Measurements from ENCODE around the gene RND3.

RND3 gene

DNA sequence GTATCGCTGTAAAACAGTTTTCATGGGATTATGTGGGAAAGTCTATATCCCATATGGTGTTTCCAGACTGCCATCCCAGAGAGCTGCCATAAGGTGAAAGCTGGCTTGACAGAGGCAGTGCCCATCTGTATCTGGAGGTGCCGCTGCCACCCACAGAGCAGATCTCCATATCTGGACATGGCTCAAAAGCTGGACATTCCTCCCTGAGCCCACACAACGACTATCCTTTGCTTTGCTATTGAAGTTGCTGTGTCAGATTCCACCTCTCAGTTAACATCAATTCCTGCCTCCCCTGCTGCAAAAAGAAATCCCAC, 55.2 kb downstream of the RND3 start:
- DNase-seq: no peak

DNA sequence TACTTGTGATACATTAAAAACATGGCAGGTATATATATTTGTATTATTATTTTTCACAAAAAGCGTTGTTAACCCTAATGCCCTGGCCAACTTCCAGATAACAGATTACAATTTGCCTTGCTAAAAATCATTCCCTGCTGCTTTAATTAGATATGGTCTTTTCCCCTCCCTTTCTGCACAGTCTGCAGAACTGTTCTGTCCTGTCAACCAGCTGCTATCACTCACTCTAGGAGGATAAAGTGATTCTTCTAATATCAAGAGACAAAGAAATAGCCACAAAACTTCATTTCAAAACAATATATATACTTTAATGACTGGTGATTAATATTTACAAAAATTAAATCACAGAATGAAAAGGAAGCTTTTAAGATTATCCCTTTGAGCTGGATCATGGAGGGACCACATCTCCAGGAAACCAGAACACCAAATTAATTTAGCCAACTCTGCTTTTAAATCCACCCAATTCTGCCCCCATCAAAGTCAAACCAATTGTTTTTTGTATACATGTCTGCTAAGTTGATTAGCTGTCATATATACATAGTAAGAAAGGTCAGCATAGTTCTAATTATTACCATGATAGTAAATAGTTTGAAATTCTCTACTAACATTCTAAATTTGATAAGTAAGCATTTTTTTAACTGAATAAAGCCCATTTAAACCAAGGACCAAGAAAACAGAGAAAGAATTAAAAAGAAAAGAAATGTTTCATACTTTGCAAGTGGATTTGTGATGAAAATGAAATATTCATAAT, 55.7 kb downstream of the RND3 start:
- no peak for DNase-seq

DNA sequence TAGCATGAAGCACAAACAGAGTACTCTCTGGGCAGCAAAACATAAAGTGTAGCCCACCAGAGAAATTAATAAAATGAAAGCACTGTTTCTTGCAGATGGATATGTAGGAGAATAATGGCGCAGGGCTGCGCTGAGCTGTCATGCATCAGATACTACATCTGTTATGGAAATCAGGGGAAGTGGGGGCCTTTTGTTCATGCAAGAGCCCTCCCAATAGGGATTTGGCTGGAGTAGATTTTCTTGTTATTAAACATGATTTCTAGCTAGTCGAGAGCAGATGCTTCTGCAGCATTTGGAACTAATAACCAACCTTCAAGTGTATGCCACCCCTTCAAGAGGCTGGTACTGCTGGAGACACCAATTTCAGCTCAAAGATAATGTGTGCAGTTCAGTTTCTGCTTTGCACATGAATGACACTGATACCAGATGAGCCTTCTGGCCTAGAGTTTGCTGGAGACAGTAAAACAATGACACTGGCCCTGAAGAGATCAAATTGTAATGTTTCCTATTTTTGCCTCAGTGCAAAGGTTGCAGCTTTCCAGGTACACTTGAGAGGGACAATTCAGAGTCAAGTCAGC, 58.0 kb downstream of the RND3 start:
- peak; percentile 94 for DNase-seq

DNA sequence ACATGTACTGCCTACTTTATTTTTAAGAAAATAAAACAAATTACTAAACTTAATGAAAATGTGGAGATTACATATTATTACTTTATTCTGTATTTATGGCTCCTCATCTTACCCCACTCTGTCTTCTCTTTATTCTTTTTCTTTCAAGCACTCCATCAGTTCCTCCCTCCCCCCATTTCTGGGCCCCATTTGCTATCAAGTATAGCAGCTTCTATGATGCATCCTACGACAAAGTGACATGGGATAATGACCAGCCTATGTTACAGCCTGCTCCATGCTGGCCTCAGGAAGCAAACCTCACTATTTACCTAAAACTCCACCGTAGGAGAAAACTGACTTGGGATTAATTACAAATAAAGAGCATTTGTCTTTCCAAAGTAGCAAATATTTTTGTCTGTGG, 58.8 kb downstream of the RND3 start:
- peak; percentile 83 for DNase-seq

DNA sequence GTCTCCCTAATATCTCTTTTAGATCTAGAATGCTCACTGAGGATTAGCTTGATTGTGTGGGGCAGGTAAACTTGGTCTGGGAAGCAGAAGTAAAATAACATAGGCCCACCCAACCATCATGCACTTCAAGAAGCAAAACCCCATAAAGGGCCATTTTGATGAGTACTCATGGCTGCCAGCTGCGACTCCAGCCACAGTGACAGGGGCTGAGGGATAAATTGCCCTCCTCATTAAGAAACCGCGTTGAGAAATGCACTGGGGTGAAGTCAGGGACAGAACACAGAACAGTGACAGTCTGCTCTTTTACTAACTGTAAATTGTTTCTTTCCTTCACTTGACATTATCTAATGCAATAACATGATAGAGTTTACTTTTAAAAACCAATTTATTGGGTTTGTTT, 60.2 kb downstream of the RND3 start:
- DNase-seq: peak; percentile 82

DNA sequence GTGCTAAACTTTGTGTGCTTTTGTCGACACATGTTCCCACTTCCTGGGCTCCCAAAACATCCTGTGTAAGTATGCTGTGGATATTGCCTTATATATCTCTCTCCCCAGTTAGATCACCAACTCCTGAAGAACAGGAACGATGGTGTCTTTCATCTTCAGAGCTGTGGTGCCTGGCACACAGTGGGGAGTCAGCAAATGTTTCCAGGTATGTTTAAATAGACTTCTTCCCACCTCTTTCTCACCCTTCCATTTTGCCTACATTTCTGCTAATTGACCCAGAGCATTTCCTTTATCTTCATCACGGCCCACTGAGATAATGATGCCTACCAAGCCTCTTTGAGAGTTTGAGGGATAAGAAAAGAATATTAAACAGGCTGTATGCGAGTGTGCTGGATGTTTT, 60.7 kb downstream of the RND3 start:
- DNase-seq: no peak

DNA sequence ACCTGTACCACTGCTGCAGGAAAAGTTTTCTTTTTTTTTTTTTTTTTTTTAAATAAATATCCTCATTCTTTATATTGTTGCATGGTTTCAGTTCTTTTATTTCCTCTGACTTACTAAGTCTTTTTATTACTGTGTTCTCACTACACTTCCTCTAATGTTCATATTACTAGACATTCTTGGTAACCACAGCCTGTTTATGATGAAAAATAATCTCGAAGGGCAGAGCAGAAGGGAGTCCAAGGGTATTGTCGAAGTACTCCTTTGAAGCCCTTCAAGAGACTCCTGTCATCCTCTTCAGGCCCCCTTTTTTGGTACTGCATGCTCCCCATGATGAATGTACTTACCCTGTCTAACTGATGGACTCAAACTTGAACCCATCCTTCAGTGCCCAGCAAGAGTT, 61.2 kb downstream of the RND3 start:
- peak; percentile 35 for DNase-seq

DNA sequence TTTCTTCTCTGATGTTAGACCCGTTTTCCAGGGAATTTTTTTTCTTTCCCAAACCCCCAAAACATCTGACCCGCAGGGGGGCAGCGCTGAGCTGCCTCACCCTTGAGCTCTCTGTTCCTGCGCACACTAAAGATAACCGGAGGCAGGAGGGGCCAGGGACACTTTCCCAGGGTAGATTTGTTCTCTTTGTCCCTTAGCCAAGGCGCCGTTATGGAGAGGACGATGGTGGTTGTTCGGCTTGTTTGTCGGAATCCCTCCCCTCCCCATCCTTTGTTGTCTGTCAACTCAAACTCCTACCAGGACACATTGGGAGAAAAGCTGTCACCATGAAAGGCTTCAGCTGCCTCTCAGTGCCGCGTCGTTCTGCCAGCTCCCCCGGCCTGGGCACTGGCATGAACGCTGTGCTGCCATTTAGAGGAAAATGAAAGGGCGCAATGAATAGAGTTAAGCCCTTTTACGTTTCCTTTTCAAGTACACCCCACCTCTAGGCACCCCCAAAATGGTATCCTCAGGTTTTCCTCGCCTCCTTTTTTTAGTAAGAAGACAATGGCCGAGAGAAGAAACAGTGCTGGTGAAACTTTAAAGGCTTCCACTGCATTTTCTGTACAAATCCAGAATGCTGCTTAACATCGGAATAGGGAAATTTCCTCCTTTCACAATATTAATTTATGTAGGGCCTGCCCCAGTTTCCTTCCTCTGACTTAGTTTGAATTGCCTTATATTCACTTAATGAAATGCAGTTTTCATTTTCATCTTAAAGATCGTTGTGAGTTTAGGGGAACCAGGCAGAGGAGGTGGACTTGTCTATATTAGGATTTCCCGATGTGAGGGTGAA, 62.1 kb downstream of the RND3 start:
- DNase-seq: no peak

DNA sequence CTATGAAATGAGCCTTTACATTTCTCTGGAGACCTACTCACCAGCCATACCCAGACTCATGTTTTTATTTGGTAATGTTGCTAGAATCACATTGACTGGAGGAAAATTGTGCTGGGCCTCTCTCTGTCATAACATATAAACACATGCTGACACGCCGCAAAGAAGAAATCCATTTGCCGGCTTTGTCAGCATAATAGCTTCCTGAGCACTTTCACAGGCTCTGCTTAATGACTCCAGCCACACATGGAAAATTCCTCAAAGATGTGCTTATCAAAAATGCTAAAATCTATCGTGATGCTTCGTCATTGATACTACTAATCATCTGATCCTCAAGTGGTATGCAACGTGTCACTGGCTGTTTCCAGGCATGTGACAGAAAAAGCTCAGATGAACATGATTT, 63.1 kb downstream of the RND3 start:
- DNase-seq: no peak

DNA sequence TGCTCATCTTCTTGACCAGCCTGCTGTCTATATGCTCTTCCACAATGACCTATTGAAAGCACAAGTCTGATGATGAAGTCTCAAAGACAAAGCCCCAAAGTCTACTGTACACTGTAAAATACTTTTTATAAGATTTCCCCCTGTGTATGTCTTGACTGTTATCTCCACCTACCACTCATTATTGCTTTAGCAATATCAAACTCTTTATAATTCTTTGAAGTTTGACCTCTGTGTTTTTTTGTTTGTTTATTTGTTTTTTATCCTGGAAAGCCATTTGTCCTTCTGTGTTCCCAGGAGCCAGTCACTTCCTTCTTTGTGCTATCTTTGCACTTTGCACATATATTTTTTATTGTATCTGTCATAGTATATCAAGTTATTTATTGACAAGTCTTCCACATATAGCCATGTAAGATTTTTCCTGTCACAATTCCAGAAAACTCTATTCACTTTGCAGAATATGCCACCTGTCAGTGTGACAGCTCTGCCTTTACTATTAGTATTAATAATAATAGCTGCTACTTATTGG, 66.3 kb downstream of the RND3 start:
- no peak for DNase-seq

DNA sequence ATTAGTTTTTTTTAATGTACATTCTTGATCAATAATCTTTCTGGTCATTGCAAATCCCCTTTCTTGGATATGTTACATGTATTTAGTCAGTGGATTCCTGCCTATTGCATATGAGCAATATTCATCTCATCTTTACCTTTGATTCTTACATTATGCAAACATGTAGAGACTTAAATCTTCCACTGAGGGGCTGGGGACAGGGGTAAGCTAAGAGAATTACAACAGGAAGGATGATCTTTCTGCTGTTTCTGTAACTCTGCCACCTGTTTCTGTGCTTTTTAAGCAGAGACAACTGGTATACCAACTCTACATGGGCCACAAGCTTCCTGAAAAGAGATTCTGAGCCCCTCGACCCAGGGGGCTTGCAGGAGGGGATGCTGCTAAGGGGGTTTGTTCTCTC, 68.6 kb downstream of the RND3 start:
- no peak for DNase-seq

All from DMS79 treated with DMSO at 0.1 percent for 48 hours (cell line).